GM12891 (cell line): Measurements from ENCODE around the gene GALNT10.

Source experiments
- POLR2A ChIP-seq: IDR thresholded peaks from 2 replicates; pipeline ENCODE4 v1.6.1; 2011; ENCODE audit warnings: low read depth, low read length, control low read depth
- POLR2AphosphoS5 ChIP-seq: IDR thresholded peaks from 2 replicates; pipeline ENCODE4 v1.6.1; 2011; ENCODE audit warnings: low read depth, low read length, control low read depth

DNA sequence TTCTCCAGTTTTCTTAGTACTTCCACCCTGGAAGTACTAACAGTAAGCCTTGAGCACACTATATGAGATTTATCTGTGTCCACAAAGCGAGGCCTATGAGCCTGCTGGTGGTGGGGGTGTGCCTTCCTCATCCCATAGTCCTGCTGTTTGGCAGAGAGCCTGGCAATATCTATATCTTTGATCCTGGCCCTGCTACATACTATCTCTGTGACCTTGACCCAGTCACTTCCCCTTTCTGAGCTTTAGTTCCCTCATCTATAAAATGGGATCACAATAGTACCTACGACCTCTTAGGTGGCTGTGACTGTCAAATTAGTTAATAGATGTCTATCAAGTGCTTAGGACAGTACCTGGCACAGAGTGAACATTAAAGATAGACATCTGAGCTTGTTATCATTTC lies 140.7 kb downstream of the GALNT10 start:
- TF ChIP-seq POLR2A (no peak), POLR2AphosphoS5 (no peak)
